ENCODE measurements around the gene ZMYM4. TPM values are rescaled to one million over a fixed set of nuclear protein-coding genes. Genes with fewer than 3 reads are reported as not detected.

The ZMYM4 gene
- total and polyA plus RNA-seq, 12 donors, result 6.7 to 37.7 (median 34.1) TPM

GRCh38 chr1:35287807-35288640 lies 19.5 kb downstream of the ZMYM4 start:
- ATAC-seq (peak in 2 of 8 donors; percentile 48 to 65), DNase-seq (no peak)
- Histone ChIP-seq H3K4me1 (peaks cover 0 to 33% (median 25%) of the 10 kb centered on the region in 9 donors), H3K9me3 (peaks cover 0 to 9% (median 0%) of the 10 kb centered on the region in 11 donors), H3K27me3 (no peaks in the 10 kb centered on the region), H3K36me3 (peaks cover 0 to 22% (median 0%) of the 10 kb centered on the region in 9 donors), H3K27ac (peak overlapping the region in 4 of 10 donors; percentile 9 to 27 (median 16)), H3K4me3 (no peak overlapping the region)
- intact Hi-C loops (cut with DNase I), result no loop called here
- TF ChIP-seq CTCF (IDR thresholded peaks at IDR 0.05), result no peak
- 73 to 86% methylated on average over 9 of the region's 9 CpGs for WGBS, 2 donors

- TF ChIP-seq CTCF (IDR thresholded peaks at IDR 0.05), result no peak
- H3K27ac ChIP-seq, result peak overlapping the region in 1 of 10 donors; percentile 27
- peaks cover 0 to 9% (median 0%) of the 10 kb centered on the region in 11 donors for H3K9me3 ChIP-seq
- ATAC-seq (no peak), DNase-seq (no peak)
- H3K4me1 ChIP-seq, result peaks cover 0 to 33% (median 25%) of the 10 kb centered on the region in 9 donors
- intact Hi-C loops (cut with DNase I), result no loop called here
- H3K4me3 ChIP-seq, result no peak overlapping the region
- H3K27me3 ChIP-seq, result no peaks in the 10 kb centered on the region
- H3K36me3 ChIP-seq, result peaks cover 0 to 29% (median 0%) of the 10 kb centered on the region in 9 donors
These were observed 20.3 kb downstream of the ZMYM4 start for GRCh38 chr1:35288761-35289160.

- H3K4me1 ChIP-seq, result peaks cover 0 to 33% (median 25%) of the 10 kb centered on the region in 9 donors
- H3K4me3 ChIP-seq, result no peak overlapping the region
- H3K9me3 ChIP-seq, result no peaks in the 10 kb centered on the region
- DNase-seq (no peak), ATAC-seq (no peak)
- WGBS, 2 donors, result 91 to 93% methylated on average over 2 of the region's 2 CpGs
- intact Hi-C loops (cut with DNase I), result loop anchor here in 4 of 10 donors (5.0 to 10.0 kb wide), 3 partner anchors 37 to 88 kb away; no protein-coding TSS in a partner anchor
- H3K27me3 ChIP-seq, result no peaks in the 10 kb centered on the region
- TF ChIP-seq CTCF (IDR thresholded peaks at IDR 0.05), result no peak
- no peak overlapping the region for H3K27ac ChIP-seq
- peaks cover 0 to 28% (median 0%) of the 10 kb centered on the region in 9 donors for H3K36me3 ChIP-seq
These were observed 21.9 kb downstream of the ZMYM4 start for GRCh38 chr1:35290452-35290851.

- Histone ChIP-seq H3K27ac (no peak overlapping the region), H3K27me3 (no peaks in the 10 kb centered on the region), H3K36me3 (peaks cover 0 to 61% (median 0%) of the 10 kb centered on the region in 9 donors), H3K9me3 (no peaks in the 10 kb centered on the region), H3K4me1 (peaks cover 0 to 19% (median 9%) of the 10 kb centered on the region in 9 donors), H3K4me3 (no peak overlapping the region)
- TF ChIP-seq CTCF (IDR thresholded peaks at IDR 0.05), result no peak
- ATAC-seq, result no peak
- WGBS, 2 donors, result 93 to 97% methylated on average over 2 of the region's 2 CpGs
- intact Hi-C loops (cut with DNase I), result loop anchor here in 8 of 10 donors (5.0 to 10.0 kb wide), 3 partner anchors 32 to 93 kb away; no protein-coding TSS in a partner anchor
- no peak for DNase-seq
These were observed 26.3 kb downstream of the ZMYM4 start for GRCh38 chr1:35294809-35295208.
